Measurements from ENCODE around the gene CYP19A1. TPM values are rescaled to one million over a fixed set of nuclear protein-coding genes. Genes with fewer than 3 reads are reported as not detected.
A peak's percentile ranks its signal among the peaks of the same experiment; 100 is the strongest.

CYP19A1 gene
- total and polyA plus RNA-seq, 9 of the 15 experiments (the other 6 are each of a cell fraction or from before 2014, with no cell fraction given) = 0.16 to 0.63 (median 0.47) TPM; not detected in 3

DNA sequence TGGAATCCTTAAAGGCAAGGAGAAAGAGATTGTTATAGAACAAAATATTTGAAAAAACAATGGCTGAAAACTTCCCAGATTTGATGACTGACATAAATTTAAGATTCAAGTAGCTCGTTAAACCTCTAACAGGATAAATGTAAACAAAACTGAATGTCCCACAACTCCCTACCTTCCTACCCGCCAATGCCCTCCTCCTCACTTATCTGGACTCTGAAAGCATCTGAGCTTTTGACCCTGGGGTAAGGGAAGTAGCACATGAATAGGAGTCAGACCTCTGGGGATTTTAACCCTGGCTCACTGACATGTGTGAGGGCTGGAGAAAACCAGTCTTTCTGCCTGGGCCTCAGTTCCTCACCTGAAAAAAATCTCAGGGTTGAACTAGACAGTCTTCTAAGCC lies 26.9 kb downstream of the CYP19A1 start (continued):
- TF ChIP-seq U2AF2 (optimal IDR thresholded peaks at IDR 0.05; ENCODE audit: low read depth, low read length) = no peak

GRCh38 chr15:51310064-51310463 lies 28.3 kb downstream of the CYP19A1 start:
- ChIA-PET POLR2A (interaction anchor here (0.8 kb wide), 1 partner anchor 33 kb away, joined by 5 read pairs; no protein-coding TSS in a partner anchor), CTCF (ENCODE audit: low intra/inter-chr PET ratio) (no interaction called here)
- no TSS peak for BruUV-seq (replicated peaks)
- Histone ChIP-seq H3K9me3 (replicated peaks; ENCODE audit: control insufficient read depth, insufficient read depth, low read depth, low read length) (no peaks in the 10 kb centered on the region), H3K4me1 (replicated peaks in 1 of 2; ENCODE audit: control insufficient read depth in 2 of 2, insufficient read depth in 2 of 2, low read length in 2 of 2) (no peaks in the 10 kb centered on the region), H2AFZ (ENCODE audit: low read depth, low read length) (no peak overlapping the region), H3K27me3 (ENCODE audit: control insufficient read depth in 2 of 2, insufficient read depth in 2 of 2, low read length in 2 of 2) (peaks cover 3 to 22% of the 10 kb centered on the region in 2 experiments; a peak in 3 of 5 replicates), H3K4me2 (ENCODE audit: insufficient read depth, low read length) (no peak overlapping the region), H3K27ac (ENCODE audit: extremely low read depth, low read depth, low read length) (no peak overlapping the region), H3K36me3 (ENCODE audit: control insufficient read depth, insufficient read depth, low read length) (no peaks in the 10 kb centered on the region), H3K4me3 (no peak overlapping the region), H3K79me2 (ENCODE audit: control insufficient read depth, insufficient read depth, low read length) (no peaks in the 10 kb centered on the region), H3K9me1 (ENCODE audit: control insufficient read depth, insufficient read depth, low read length) (no peaks in the 10 kb centered on the region), H3K9ac (ENCODE audit: insufficient read depth in 1 of 2, low read depth in 2 of 2, low read length in 2 of 2) (no peak overlapping the region), H4K20me1 (replicated peaks; ENCODE audit: control insufficient read depth, insufficient read depth, low read length) (no peaks in the 10 kb centered on the region)
- ATAC-seq (no peak), DNase-seq (ENCODE audit: extremely low read depth in 1 of 4, low spot score in 3 of 4) (no peak), FAIRE-seq (no peak)
- in situ Hi-C loops (cut with MboI) = no loop called here
- TF ChIP-seq CEBPG (CRISPR knock-in tag; IDR thresholded peaks at IDR 0.05) = no peak
- peak in 1 of 2 experiments; percentile 23; a peak in 1 of 4 replicates for TF ChIP-seq CEBPG (tag; conservative IDR thresholded peaks at IDR 0.05 in 1 of 2, IDR thresholded peaks at IDR 0.05 in 1 of 2)
- no peak for TF ChIP-seq ZNF408 (CRISPR knock-in tag; IDR thresholded peaks at IDR 0.05; ENCODE audit: low read depth)
- TF ChIP-seq ZNF217 (CRISPR knock-in tag; IDR thresholded peaks at IDR 0.05) = no peak
- WGBS (ENCODE audit: insufficient coverage, low coverage, missing lambda C conversion rate) = 0% methylated on average over 2 of the region's 2 CpGs
- intact Hi-C loops (cut with micrococcal nuclease) = no loop called here

All from K562 (cell line).